K562 (cell line): ENCODE results near the gene EFCAB7. TPM values are rescaled to one million over a fixed set of nuclear protein-coding genes. Genes with fewer than 3 reads are reported as not detected.

Source experiments
- CCNT2 ChIP-seq: IDR thresholded peaks from 2 replicates; pipeline ENCODE4 v1.6.1; 2011; ENCODE audit warnings: borderline replicate concordance, low read depth, mild to moderate bottlenecking, moderate library complexity, mixed read lengths, low read length; ENCODE audit not compliant: insufficient read length; ENCODE audit errors: extremely low read depth
- FOSL1 ChIP-seq: fragments of 200-800 bp; sonication (Bioruptor generic); conservative IDR thresholded peaks from 2 replicates; pipeline ENCODE4 v1.6.1; 2016; ENCODE audit warnings: missing genetic modification characterization, missing compliant biosample characterization
- FOXJ3 ChIP-seq: sonication (generic); formaldehyde crosslinking; IDR thresholded peaks from 2 replicates; pipeline ENCODE4 v1.4.0; 2020; ENCODE audit warnings: mild to moderate bottlenecking, missing genetic modification reagents
- RFX1 ChIP-seq: fragments of 450-650 bp; IDR thresholded peaks from 2 replicates; pipeline ENCODE4 v1.6.1; 2016; ENCODE audit warnings: mild to moderate bottlenecking, moderate library complexity
- SIN3B ChIP-seq: fragments of 450-650 bp; IDR thresholded peaks from 2 replicates; pipeline ENCODE4 v1.6.1; 2017; ENCODE audit warnings: low read depth, mild to moderate bottlenecking, moderate library complexity
- SRSF3 ChIP-seq: fragments of 200-400 bp; formaldehyde crosslinking; IDR thresholded peaks from 2 replicates; pipeline ENCODE4 v1.6.1; 2016; ENCODE audit warnings: mild to moderate bottlenecking, low read length, moderate library complexity; ENCODE audit not compliant: insufficient read depth
- ZBTB49 ChIP-seq: sonication (generic); formaldehyde crosslinking; IDR thresholded peaks from 2 replicates; pipeline ENCODE4 v1.8.0; 2022; ENCODE audit warnings: missing genetic modification reagents, mild to moderate bottlenecking, borderline replicate concordance
- ZNF551 ChIP-seq: fragments of 250-450 bp; sonication (Bioruptor Pico); IDR thresholded peaks from 2 replicates; pipeline ENCODE4 v1.5.0; 2021; ENCODE audit warnings: mild to moderate bottlenecking, moderate library complexity
- ZNF584 ChIP-seq: fragments of 200-800 bp; sonication (Bioruptor generic); IDR thresholded peaks from 2 replicates; pipeline ENCODE4 v1.6.1; 2016; ENCODE audit warnings: low read depth, mild to moderate bottlenecking, missing genetic modification characterization, missing compliant biosample characterization
- polyA plus RNA-seq, 8 experiments: library from polyadenylated mRNA; depleted of rRNA in 4 of 8; stranded (reverse) in 5 of 8; unstranded in 3 of 8; fragments of >200 nt; fragmentation: Nextera tagmentation in 2 of 8; fragmentation: Illumina TruSeq in 1 of 8; extraction: Ambion mirVana in 2 of 8; extraction: Trizol in 1 of 8; gene quantifications; 2 replicates each; pipeline versions ENCODE4 v1.2.1 to v1.2.3, GENCODE V29; 2011 to 2014; ENCODE audit warnings: inconsistent platforms in 1 of 8, missing spikeins in 1 of 8
- total RNA-seq, 7 experiments: library from RNA; depleted of rRNA in 6 of 7; stranded (reverse); fragments of >200 nt in 6 of 7; fragmentation: Illumina TruSeq in 2 of 7; extraction: Trizol in 2 of 7; gene quantifications; 2 replicates each; pipeline versions ENCODE4 v1.2.1 to v1.2.3, GENCODE V29; 2011 to 2021; ENCODE audit warnings: low replicate concordance in 1 of 7
- TF ChIP-seq, protein P1 (sequence below), 2 experiments: fragments of 450-650 bp; IDR thresholded peaks; 2 replicates each; pipeline ENCODE4 v1.6.1; 2016; ENCODE audit warnings: mild to moderate bottlenecking in 2 of 2, borderline replicate concordance in 1 of 2, low read depth in 1 of 2, moderate library complexity in 1 of 2

The EFCAB7 gene
- total and polyA plus RNA-seq, 9 of the 15 experiments (the other 6 are each of a cell fraction or from before 2014, with no cell fraction given): 3.2 to 7.6 (median 5.7) TPM

GRCh38 chr1:63522891-63523728, at the start of gene EFCAB7, which contains the start of gene ITGB3BP (continued):
- TF ChIP-seq SIN3B: peak; percentile 94
- TF ChIP-seq ZNF551: no peak
- TF ChIP-seq RFX1: peak; percentile 99
- no peak for TF ChIP-seq CCNT2
- TF ChIP-seq, protein P1, sequence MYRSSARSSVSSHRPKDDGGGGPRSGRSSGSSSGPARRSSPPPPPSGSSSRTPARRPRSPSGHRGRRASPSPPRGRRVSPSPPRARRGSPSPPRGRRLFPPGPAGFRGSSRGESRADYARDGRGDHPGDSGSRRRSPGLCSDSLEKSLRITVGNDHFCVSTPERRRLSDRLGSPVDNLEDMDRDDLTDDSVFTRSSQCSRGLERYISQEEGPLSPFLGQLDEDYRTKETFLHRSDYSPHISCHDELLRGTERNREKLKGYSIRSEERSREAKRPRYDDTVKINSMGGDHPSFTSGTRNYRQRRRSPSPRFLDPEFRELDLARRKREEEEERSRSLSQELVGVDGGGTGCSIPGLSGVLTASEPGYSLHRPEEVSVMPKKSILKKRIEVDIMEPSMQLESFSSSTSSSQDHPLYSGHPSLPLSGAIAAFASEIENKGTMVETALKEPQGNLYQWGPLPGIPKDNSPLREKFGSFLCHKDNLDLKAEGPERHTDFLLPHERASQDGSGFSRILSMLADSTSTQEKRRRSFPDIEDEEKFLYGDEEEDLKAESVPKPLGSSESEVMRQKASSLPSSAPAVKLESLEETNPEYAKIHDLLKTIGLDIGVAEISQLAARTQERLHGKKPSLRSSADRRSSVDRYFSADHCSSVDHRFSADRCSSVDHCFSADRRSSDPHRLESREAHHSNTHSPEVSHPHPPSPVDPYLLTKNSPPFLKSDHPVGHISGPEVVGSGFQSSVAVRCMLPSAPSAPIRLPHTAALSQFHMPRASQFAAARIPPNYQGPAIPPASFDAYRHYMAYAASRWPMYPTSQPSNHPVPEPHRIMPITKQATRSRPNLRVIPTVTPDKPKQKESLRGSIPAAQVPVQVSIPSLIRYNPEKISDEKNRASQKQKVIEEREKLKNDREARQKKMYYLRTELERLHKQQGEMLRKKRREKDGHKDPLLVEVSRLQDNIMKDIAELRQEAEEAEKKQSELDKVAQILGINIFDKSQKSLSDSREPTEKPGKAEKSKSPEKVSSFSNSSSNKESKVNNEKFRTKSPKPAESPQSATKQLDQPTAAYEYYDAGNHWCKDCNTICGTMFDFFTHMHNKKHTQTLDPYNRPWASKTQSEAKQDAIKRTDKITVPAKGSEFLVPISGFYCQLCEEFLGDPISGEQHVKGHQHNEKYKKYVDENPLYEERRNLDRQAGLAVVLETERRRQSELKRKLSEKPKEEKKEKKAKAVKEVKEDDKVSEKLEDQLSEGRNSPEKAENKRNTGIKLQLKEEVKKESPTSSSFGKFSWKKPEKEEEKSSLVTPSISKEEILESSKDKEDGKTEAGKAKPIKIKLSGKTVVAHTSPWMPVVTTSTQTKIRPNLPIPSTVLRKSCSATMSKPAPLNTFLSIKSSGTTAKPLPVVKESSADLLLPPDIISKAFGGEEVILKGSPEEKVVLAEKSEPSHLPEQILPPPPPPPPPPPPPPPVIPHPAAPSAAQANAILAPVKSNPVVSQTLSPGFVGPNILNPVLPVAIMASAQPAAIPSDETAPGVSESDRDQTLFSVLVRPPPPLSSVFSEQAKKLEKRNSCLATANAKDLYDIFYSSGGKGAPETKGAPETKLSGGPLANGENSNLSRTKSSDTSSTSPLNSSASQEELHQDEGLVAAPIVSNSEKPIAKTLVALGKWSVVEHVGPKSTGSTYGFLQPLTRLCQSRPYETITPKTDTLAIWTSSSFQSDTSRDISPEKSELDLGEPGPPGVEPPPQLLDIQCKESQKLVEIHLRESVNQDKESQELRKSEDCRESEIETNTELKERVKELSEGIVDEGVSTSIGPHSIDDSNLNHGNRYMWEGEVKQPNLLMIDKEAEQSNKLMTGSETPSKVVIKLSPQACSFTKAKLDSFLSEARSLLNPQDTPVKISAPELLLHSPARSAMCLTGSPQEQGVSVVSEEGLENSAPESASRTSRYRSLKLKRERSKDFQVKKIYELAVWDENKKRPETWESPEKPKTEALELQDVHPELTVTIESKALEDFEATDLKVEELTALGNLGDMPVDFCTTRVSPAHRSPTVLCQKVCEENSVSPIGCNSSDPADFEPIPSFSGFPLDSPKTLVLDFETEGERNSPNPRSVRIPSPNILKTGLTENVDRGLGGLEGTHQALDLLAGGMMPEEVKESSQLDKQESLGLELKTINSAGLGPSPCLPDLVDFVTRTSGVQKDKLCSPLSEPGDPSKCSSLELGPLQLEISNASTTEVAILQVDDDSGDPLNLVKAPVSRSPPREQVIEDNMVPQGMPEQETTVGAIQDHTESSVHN (IDR thresholded peaks at IDR 0.05; ENCODE audit: borderline replicate concordance in 1 of 2, low read depth in 1 of 2): peak in 1 of 2 experiments; percentile 22; a peak in 1 of 4 replicates
- TF ChIP-seq ZBTB49 (CRISPR knock-in tag): 0 out of 2 replicates have a peak, but pooled peaks have one; percentile 53
- no peak for TF ChIP-seq ZNF584 (CRISPR knock-in tag)
- TF ChIP-seq FOXJ3 (CRISPR knock-in tag): no peak
- no peak for TF ChIP-seq SRSF3
- peak; percentile 6; the same call in 1 of the 2 replicates for TF ChIP-seq FOSL1 (tag)
